OCI-LY1 (cell line): ENCODE results near the gene CD4.

ENCODE experiments used
- H2AFZ ChIP-seq: fragments of 200-600 bp; sonication (generic), shearing (Covaris generic); 2 replicates; pipeline ENCODE4 v1.6.0; 2014; ENCODE audit warnings: antibody characterized with exemption, mild to moderate bottlenecking, low read length
- H3F3A ChIP-seq: fragments of 200-600 bp; sonication (generic), shearing (Covaris generic); 2 replicates; pipeline ENCODE4 v1.6.0; 2014; ENCODE audit warnings: mild to moderate bottlenecking, antibody characterized with exemption, low read length, moderate library complexity; ENCODE audit not compliant: insufficient read depth
- H3K27ac ChIP-seq: fragments of 200-600 bp; sonication (generic); 2 replicates; pipeline ENCODE4 v1.5.1; 2014; ENCODE audit warnings: low read length, mixed run types, mild to moderate bottlenecking, low read depth; ENCODE audit not compliant: poor library complexity, severe bottlenecking
- H3K27me3 ChIP-seq: fragments of 200-600 bp; sonication (generic); 2 replicates; pipeline ENCODE4 v1.6.0; 2014; ENCODE audit warnings: antibody characterized with exemption, mild to moderate bottlenecking, low read length, moderate library complexity; ENCODE audit not compliant: insufficient read depth
- H3K36me3 ChIP-seq: fragments of 200-600 bp; sonication (generic); 2 replicates; pipeline ENCODE4 v1.6.1; 2014; ENCODE audit warnings: mild to moderate bottlenecking, antibody characterized with exemption, low read length, moderate library complexity, mixed read lengths; ENCODE audit not compliant: insufficient read depth
- H3K4me1 ChIP-seq: fragments of 200-600 bp; sonication (generic); 2 replicates; pipeline ENCODE4 v1.5.1; 2014; ENCODE audit warnings: mild to moderate bottlenecking, low read length, moderate library complexity; ENCODE audit not compliant: insufficient read depth, severe bottlenecking
- H3K4me2 ChIP-seq: fragments of 200-600 bp; sonication (generic), shearing (Covaris generic); 2 replicates; pipeline ENCODE4 v1.6.1; 2014; ENCODE audit warnings: low read length
- H3K4me3 ChIP-seq: fragments of 200-600 bp; sonication (generic); 2 replicates; pipeline ENCODE4 v1.5.1; 2014; ENCODE audit warnings: low read length, low read depth, mild to moderate bottlenecking, mixed read lengths; ENCODE audit not compliant: poor library complexity, severe bottlenecking
- H3K79me2 ChIP-seq: fragments of 200-600 bp; shearing (Covaris generic); 2 replicates; pipeline ENCODE4 v1.6.1; 2016; ENCODE audit warnings: mixed run types, low read length, mixed read lengths; ENCODE audit not compliant: insufficient read depth
- H3K9ac ChIP-seq: fragments of 200-600 bp; sonication (generic), shearing (Covaris generic); 2 replicates; pipeline ENCODE4 v1.6.1; 2014; ENCODE audit warnings: mild to moderate bottlenecking, low read length, mixed read lengths
- H3K9me2 ChIP-seq: fragments of 200-600 bp; sonication (generic), shearing (Covaris generic); 2 replicates; pipeline ENCODE4 v1.6.1; 2014; ENCODE audit warnings: low read depth, mild to moderate bottlenecking, low read length, mixed read lengths
- H3K9me3 ChIP-seq: fragments of 200-600 bp; shearing (Covaris generic); 2 replicates; pipeline ENCODE4 v1.6.1; 2014; ENCODE audit warnings: low read length, mixed read lengths
- H4K20me1 ChIP-seq: fragments of 200-600 bp; sonication (generic), shearing (Covaris generic); 2 replicates; pipeline ENCODE4 v1.6.0; 2016; ENCODE audit warnings: mild to moderate bottlenecking, low read length; ENCODE audit not compliant: insufficient read depth
- EZH2 ChIP-seq: fragments of 200-600 bp; sonication (generic), shearing (Covaris generic); IDR thresholded peaks from 2 replicates; pipeline ENCODE4 v1.8.0; 2017; ENCODE audit warnings: borderline replicate concordance, mixed run types, mild to moderate bottlenecking, antibody characterized with exemption, low read length, moderate library complexity, mixed read lengths
- TF ChIP-seq, protein P1 (sequence below): fragments of 200-600 bp; sonication (generic), shearing (Covaris generic); IDR thresholded peaks from 2 replicates; pipeline ENCODE4 v1.5.1; 2017; ENCODE audit warnings: mild to moderate bottlenecking, antibody characterized with exemption, low read length, moderate library complexity, mixed read lengths

CD4 gene

GRCh38 chr12:6782850-6783566, 6.3 kb upstream of the CD4 start:
- Histone ChIP-seq H3K4me3 (no peak overlapping the region), H4K20me1 (no peaks in the 10 kb centered on the region), H3K79me2 (no peaks in the 10 kb centered on the region), H3K9me2 (no peaks in the 10 kb centered on the region), H2AFZ (no peak overlapping the region), H3K27ac (no peak overlapping the region), H3K27me3 (0 out of 2 replicates have a peak, but pooled peaks cover under 1% of the 10 kb centered on the region), H3F3A (no peaks in the 10 kb centered on the region), H3K9ac (no peak overlapping the region), H3K4me1 (peaks cover 19% of the 10 kb centered on the region), H3K4me2 (no peak overlapping the region), H3K36me3 (no peaks in the 10 kb centered on the region), H3K9me3 (no peaks in the 10 kb centered on the region)
- TF ChIP-seq, protein P1, sequence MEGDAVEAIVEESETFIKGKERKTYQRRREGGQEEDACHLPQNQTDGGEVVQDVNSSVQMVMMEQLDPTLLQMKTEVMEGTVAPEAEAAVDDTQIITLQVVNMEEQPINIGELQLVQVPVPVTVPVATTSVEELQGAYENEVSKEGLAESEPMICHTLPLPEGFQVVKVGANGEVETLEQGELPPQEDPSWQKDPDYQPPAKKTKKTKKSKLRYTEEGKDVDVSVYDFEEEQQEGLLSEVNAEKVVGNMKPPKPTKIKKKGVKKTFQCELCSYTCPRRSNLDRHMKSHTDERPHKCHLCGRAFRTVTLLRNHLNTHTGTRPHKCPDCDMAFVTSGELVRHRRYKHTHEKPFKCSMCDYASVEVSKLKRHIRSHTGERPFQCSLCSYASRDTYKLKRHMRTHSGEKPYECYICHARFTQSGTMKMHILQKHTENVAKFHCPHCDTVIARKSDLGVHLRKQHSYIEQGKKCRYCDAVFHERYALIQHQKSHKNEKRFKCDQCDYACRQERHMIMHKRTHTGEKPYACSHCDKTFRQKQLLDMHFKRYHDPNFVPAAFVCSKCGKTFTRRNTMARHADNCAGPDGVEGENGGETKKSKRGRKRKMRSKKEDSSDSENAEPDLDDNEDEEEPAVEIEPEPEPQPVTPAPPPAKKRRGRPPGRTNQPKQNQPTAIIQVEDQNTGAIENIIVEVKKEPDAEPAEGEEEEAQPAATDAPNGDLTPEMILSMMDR = no peak
- TF ChIP-seq EZH2 = no peak

GRCh38 chr12:6783828-6784227, 5.5 kb upstream of the CD4 start:
- TF ChIP-seq EZH2 = no peak
- TF ChIP-seq, protein P1 = no peak
- Histone ChIP-seq H3F3A (no peaks in the 10 kb centered on the region), H3K9ac (no peak overlapping the region), H3K27me3 (no peaks in the 10 kb centered on the region), H3K36me3 (no peaks in the 10 kb centered on the region), H3K9me3 (no peaks in the 10 kb centered on the region), H3K79me2 (no peaks in the 10 kb centered on the region), H4K20me1 (no peaks in the 10 kb centered on the region), H3K4me3 (no peak overlapping the region), H3K4me1 (peaks cover 11% of the 10 kb centered on the region), H3K9me2 (no peaks in the 10 kb centered on the region), H3K4me2 (no peak overlapping the region), H3K27ac (no peak overlapping the region), H2AFZ (no peak overlapping the region)

DNA sequence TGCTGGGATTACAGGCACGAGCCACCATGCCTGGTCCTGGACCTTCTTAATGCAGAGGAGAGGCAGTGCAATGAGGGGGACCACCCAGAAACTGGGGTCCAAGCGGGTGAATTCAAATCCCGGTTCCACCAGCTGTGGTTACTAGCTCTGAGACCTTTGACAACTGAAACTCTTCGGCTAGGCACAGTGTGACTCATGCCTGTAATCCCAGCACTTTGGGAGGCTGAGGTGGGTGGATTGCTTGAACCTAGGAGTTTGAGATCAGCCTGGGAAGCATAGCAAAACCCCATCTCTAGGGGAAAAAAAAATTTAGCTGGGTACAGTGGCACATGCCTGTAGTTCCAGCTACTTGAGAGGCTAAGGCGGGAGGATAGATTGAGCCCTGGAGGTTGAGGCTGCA, 5.0 kb upstream of the CD4 start:
- H3F3A ChIP-seq = no peaks in the 10 kb centered on the region
- H2AFZ ChIP-seq = no peak overlapping the region
- H3K4me3 ChIP-seq = no peak overlapping the region
- H3K27ac ChIP-seq = no peak overlapping the region
- TF ChIP-seq, protein P1 = no peak
- TF ChIP-seq EZH2 = no peak
- H3K9ac ChIP-seq = no peak overlapping the region
- no peaks in the 10 kb centered on the region for H3K36me3 ChIP-seq
- no peaks in the 10 kb centered on the region for H4K20me1 ChIP-seq
- no peaks in the 10 kb centered on the region for H3K9me2 ChIP-seq
- no peaks in the 10 kb centered on the region for H3K9me3 ChIP-seq
- peaks cover 11% of the 10 kb centered on the region for H3K4me1 ChIP-seq
- no peaks in the 10 kb centered on the region; the same call in 1 of the 2 replicates for H3K27me3 ChIP-seq
- H3K79me2 ChIP-seq = no peaks in the 10 kb centered on the region
- H3K4me2 ChIP-seq = no peak overlapping the region
